Ovary (tissue), 3 donors: ENCODE results near the gene RSRP1.

Experiments
- POLR2A ChIP-seq: fragments of 450-650 bp; IDR thresholded peaks from one replicate; pipeline ENCODE4 v1.6.1; 2017; ENCODE audit warnings: antibody characterized with exemption, mild to moderate bottlenecking, moderate library complexity
- TF ChIP-seq, protein P1 (sequence below), 3 donors: fragments of 450-650 bp in 2 of 3; fragments of 200-600 bp in 1 of 3; IDR thresholded peaks; one replicate each; pipeline versions ENCODE4 v1.5.1 to v1.8.0; 2016 to 2022; ENCODE audit warnings: antibody characterized with exemption in 3 of 3, mild to moderate bottlenecking in 1 of 3
- donor health status: DM: no; HTN: no; CAD: no.

DNA sequence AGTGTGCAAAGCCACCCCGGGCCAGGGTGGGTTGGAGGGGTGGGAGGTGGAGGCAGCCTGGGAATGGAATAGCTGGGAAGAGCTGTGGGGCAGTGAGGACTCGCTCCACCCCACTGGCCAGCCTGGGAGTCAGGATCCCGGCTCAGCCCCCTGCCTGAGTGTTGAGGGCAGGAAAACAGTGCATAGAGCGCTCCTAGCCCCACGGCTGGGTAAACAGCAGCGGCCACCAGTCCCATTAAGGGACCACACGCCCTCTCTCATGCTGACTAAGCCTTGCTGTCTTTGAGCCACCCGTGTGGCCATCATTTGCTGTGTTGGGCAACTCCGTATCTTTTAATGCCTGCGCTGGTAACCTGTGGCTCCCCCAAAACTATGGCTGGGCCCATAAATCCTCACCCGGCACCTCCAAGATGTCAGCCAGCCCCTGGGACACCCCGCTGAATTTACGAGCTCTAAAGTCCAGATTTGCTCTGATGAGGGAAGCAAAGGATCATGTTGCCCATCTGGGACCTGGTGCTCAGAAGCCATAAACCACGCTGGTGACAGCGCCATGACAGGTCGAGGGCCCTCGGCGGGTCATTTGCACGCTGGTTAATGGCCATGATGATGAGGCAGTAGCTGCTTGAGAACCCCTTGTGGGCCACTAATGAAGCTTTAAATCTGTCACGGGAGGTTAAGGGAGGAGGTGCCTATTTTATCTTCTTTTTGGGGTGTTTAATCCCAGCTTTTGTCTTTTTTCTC lies 49.8 kb downstream of the RSRP1 start:
- TF ChIP-seq, protein P1, sequence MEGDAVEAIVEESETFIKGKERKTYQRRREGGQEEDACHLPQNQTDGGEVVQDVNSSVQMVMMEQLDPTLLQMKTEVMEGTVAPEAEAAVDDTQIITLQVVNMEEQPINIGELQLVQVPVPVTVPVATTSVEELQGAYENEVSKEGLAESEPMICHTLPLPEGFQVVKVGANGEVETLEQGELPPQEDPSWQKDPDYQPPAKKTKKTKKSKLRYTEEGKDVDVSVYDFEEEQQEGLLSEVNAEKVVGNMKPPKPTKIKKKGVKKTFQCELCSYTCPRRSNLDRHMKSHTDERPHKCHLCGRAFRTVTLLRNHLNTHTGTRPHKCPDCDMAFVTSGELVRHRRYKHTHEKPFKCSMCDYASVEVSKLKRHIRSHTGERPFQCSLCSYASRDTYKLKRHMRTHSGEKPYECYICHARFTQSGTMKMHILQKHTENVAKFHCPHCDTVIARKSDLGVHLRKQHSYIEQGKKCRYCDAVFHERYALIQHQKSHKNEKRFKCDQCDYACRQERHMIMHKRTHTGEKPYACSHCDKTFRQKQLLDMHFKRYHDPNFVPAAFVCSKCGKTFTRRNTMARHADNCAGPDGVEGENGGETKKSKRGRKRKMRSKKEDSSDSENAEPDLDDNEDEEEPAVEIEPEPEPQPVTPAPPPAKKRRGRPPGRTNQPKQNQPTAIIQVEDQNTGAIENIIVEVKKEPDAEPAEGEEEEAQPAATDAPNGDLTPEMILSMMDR (IDR thresholded peaks at IDR 0.05): no peak
- TF ChIP-seq POLR2A: no peak
